SK-N-MC (cell line): ENCODE results near the gene FBXL5.

Experiments
- EZH2 ChIP-seq: fragments of 200-600 bp; sonication (generic); IDR thresholded peaks from one replicate; pipeline ENCODE4 v1.6.1; 2017; ENCODE audit warnings: antibody characterized with exemption
- FOXP2 ChIP-seq: optimal IDR thresholded peaks from 2 replicates; pipeline ENCODE3; 2011; ENCODE audit warnings: mild to moderate bottlenecking, moderate library complexity; ENCODE audit not compliant: insufficient read depth; ENCODE audit errors: extremely low read length, control extremely low read depth
- POLR2AphosphoS5 ChIP-seq: IDR thresholded peaks from 2 replicates; pipeline ENCODE4 v1.6.1; 2012; ENCODE audit warnings: mild to moderate bottlenecking, low read depth, low read length, borderline replicate concordance

DNA sequence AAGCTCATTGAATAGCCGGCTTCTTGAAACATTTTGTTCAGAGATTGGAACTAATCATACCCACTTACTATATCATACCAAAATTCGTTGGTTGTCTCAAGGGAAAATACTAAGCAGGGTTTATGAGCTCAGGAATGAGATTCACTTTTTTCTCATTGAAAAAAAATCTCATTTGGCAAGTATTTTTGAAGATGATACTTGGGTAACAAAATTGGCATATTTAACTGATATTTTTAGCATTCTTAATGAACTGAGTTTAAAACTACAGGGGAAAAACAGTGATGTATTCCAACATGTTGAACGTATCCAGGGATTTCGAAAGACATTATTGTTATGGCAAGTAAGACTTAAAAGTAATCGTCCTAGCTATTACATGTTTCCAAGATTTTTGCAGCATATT is 32.9 kb upstream of the FBXL5 start:
- TF ChIP-seq EZH2 (no peak), POLR2AphosphoS5 (no peak), FOXP2 (no peak)
